Renal cortex interstitium (tissue), 11 donors: ENCODE data around the gene LINC01488. TPM values are rescaled to one million over a fixed set of nuclear protein-coding genes. Genes with fewer than 3 reads are reported as not detected.
A peak's percentile ranks its signal among the peaks of the same experiment; 100 is the strongest.

Experiments used
- DNase-seq, 11 donors: peaks; one replicate each; pipeline ENCODE4 v3.0.0-alpha.2; 2013; ENCODE audit warnings: low read depth in 9 of 11, low spot score in 4 of 11; ENCODE audit errors: extremely low read depth in 1 of 11
- polyA plus RNA-seq, 3 donors: library from polyadenylated mRNA; unstranded; fragments of 120-200 nt; gene quantifications; one replicate each; pipeline ENCODE4 v1.2.1, GENCODE V29; 2013; ENCODE audit not compliant: insufficient read length in 3 of 3

The LINC01488 gene
- polyA plus RNA-seq, 3 donors: 0.06 to 0.09 (median 0.08) TPM

- no peak for DNase-seq
These were observed 20.0 kb upstream of the LINC01488 start for GRCh38 chr11:69461272-69461962.

GRCh38 chr11:69462106-69462951, 19.1 kb upstream of the LINC01488 start:
- no peak for DNase-seq

- DNase-seq: peak in 7 of 11 donors; percentile 50 to 73 (median 64)
These were observed 18.1 kb upstream of the LINC01488 start for GRCh38 chr11:69463181-69463994.

GRCh38 chr11:69463995-69464960, 17.2 kb upstream of the LINC01488 start:
- DNase-seq: no peak

GRCh38 chr11:69465236-69466000, 16.0 kb upstream of the LINC01488 start:
- no peak for DNase-seq

GRCh38 chr11:69466039-69466438, 15.4 kb upstream of the LINC01488 start:
- no peak for DNase-seq

GRCh38 chr11:69467196-69467595, 14.3 kb upstream of the LINC01488 start:
- no peak for DNase-seq

- DNase-seq: no peak
These were observed 13.8 kb upstream of the LINC01488 start for GRCh38 chr11:69467646-69468045.

- no peak for DNase-seq
These were observed 13.2 kb upstream of the LINC01488 start for GRCh38 chr11:69468221-69468620.

GRCh38 chr11:69468911-69469885, 12.3 kb upstream of the LINC01488 start:
- no peak for DNase-seq

- no peak for DNase-seq
These were observed 11.2 kb upstream of the LINC01488 start for GRCh38 chr11:69470301-69470700.

- peak in 7 of 11 donors; percentile 35 to 75 (median 63) for DNase-seq
These were observed 10.4 kb upstream of the LINC01488 start for GRCh38 chr11:69470793-69471728.

- no peak for DNase-seq
These were observed 9.5 kb upstream of the LINC01488 start for GRCh38 chr11:69471729-69472540.

- DNase-seq: no peak
These were observed 8.8 kb upstream of the LINC01488 start for GRCh38 chr11:69472541-69473275.
